ENCODE results near the gene OR7E24.
A peak's percentile ranks its signal among the peaks of the same experiment; 100 is the strongest.

The OR7E24 gene

GRCh38 chr19:9250630-9251029 is at the start of gene OR7E24:
Gene OR7E24 (plus strand): TSS chr19:9250930. CDS start chr19:9251044, 114 bp downstream.
- DNase-seq (ENCODE audit: low read depth), result no peak

GRCh38 chr19:9205501-9206113 is 45.1 kb upstream of the OR7E24 start:
- peak; percentile 48 for DNase-seq (ENCODE audit: low read depth)

GRCh38 chr19:9219489-9219888 is 31.2 kb upstream of the OR7E24 start, which contains the start of gene OR7D4:
Gene OR7D4 (minus strand): TSS chr19:9219589. CDS start chr19:9214837, 4,752 bp downstream.
- no peak for DNase-seq (ENCODE audit: low read depth)

- DNase-seq (ENCODE audit: low read depth), result no peak
These were observed 506 bp downstream of the OR7E24 start for GRCh38 chr19:9251236-9251635.

- DNase-seq (ENCODE audit: low read depth), result peak; percentile 5
These were observed 32.8 kb downstream of the OR7E24 start for GRCh38 chr19:9283485-9283884.

GRCh38 chr19:9289231-9289884 is 38.6 kb downstream of the OR7E24 start:
- DNase-seq (ENCODE audit: low read depth), result no peak

- DNase-seq (ENCODE audit: low read depth), result no peak
These were observed 44.7 kb downstream of the OR7E24 start for GRCh38 chr19:9295411-9295849.

GRCh38 chr19:9296336-9296735 is 45.6 kb downstream of the OR7E24 start:
- no peak for DNase-seq (ENCODE audit: low read depth)
